A673 (cell line): ENCODE results near the gene TGM3. TPM values are rescaled to one million over a fixed set of nuclear protein-coding genes. Genes with fewer than 3 reads are reported as not detected.

Source experiments
- BruUV-seq: library from RNA; stranded (reverse); fragments of 400-500 nt; replicated peaks from 2 replicates; lab custom pipeline; 2021; lab: Mats Ljungman, UMichigan
- CTCF ChIA-PET: fragments of 300-600 bp; sonication (Branson Sonifier 250); formaldehyde crosslinking; loops from one replicate; lab custom pipeline; 2022; ENCODE audit warnings: antibody characterized with exemption; lab: Charles Lee
- POLR2A ChIA-PET: fragments of 300-600 bp; sonication (Branson Sonifier 250); formaldehyde crosslinking; loops from one replicate; lab custom pipeline; 2022; ENCODE audit warnings: antibody characterized with exemption; ENCODE audit not compliant: low non-redundant PET; lab: Charles Lee
- DNase-seq: peaks from one replicate; pipeline ENCODE4 v3.0.0-alpha.2; 2015; ENCODE audit warnings: low spot score
- H3K27ac ChIP-seq: fragments of 200-600 bp; sonication (generic); 2 replicates; pipeline ENCODE4 v1.5.1; 2016; ENCODE audit warnings: mixed run types, low read depth, mild to moderate bottlenecking, mixed read lengths, antibody characterized with exemption, low read length; ENCODE audit not compliant: poor library complexity, severe bottlenecking
- H3K27me3 ChIP-seq: fragments of 200-600 bp; sonication (generic); replicated peaks from 2 replicates; pipeline ENCODE4 v1.6.1; 2017; ENCODE audit warnings: mixed run types, low read depth, mild to moderate bottlenecking, mixed read lengths, antibody characterized with exemption, low read length; ENCODE audit not compliant: insufficient read depth, poor library complexity
- H3K36me3 ChIP-seq: fragments of 200-600 bp; sonication (generic); 2 replicates; pipeline ENCODE4 v1.6.1; 2016; ENCODE audit warnings: mixed run types, mild to moderate bottlenecking, mixed read lengths, antibody characterized with exemption, low read length; ENCODE audit not compliant: insufficient read depth, poor library complexity, severe bottlenecking
- H3K4me1 ChIP-seq: fragments of 200-600 bp; sonication (generic); 2 replicates; pipeline ENCODE4 v1.6.1; 2017; ENCODE audit warnings: mixed run types, mild to moderate bottlenecking, mixed read lengths, antibody characterized with exemption, low read length; ENCODE audit not compliant: insufficient read depth, poor library complexity, severe bottlenecking
- H3K4me3 ChIP-seq: fragments of 200-600 bp; sonication (generic); 2 replicates; pipeline ENCODE4 v1.5.1; 2016; ENCODE audit warnings: low read depth, mixed run types, mild to moderate bottlenecking, mixed read lengths, low read length; ENCODE audit not compliant: poor library complexity, severe bottlenecking
- H3K9me3 ChIP-seq: fragments of 200-600 bp; sonication (generic); 2 replicates; pipeline ENCODE4 v1.6.1; 2016; ENCODE audit warnings: mixed run types, low read depth, mild to moderate bottlenecking, mixed read lengths, antibody characterized with exemption, low read length; ENCODE audit not compliant: poor library complexity, severe bottlenecking
- CTCF ChIP-seq: fragments of 300-800, 200-600 bp; sonication (generic); conservative IDR thresholded peaks from 2 replicates; pipeline ENCODE4 v1.5.1; 2017; ENCODE audit warnings: low read depth, mild to moderate bottlenecking, antibody characterized with exemption, low read length, moderate library complexity, mixed read lengths
- EZH2 ChIP-seq: fragments of 200-600 bp; sonication (generic); IDR thresholded peaks from 2 replicates; pipeline ENCODE4 v1.6.1; 2017; ENCODE audit warnings: borderline replicate concordance, low read depth, mild to moderate bottlenecking, mixed read lengths, antibody characterized with exemption, low read length; ENCODE audit not compliant: poor library complexity, severe bottlenecking
- intact Hi-C: fragments of 100-400 bp; cut with micrococcal nuclease; formaldehyde crosslinking; loops from one replicate; pipeline ENCODE4 v1.10.0; 2022; ENCODE audit not compliant: unreplicated experiment
- total RNA-seq: library from RNA; stranded (reverse); gene quantifications from 2 replicates; pipeline ENCODE4 v1.2.3, GENCODE V29; 2021

Gene TGM3
- total RNA-seq, 1 experiment from 2014 or later: 0.11 TPM

DNA sequence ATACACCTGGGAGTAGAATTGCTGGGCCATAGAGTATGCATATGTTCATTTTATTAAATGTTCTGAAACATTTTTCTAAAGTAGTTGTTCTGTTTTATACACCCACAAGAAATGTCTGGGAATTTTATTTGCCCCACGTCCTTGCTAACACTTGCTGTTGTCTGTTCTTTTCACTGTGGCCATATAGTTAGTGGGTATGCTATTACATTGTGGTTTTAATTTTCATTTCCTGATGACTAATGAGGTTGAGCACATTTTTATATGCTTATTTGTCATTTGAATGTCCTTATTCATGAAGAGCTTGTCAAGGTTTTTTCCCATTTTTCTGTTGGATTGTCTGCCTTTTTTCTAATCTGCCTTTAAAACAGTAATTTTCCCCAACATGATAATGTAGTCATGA is 41.5 kb upstream of the TGM3 start:
- no peak for DNase-seq
- no peak overlapping the region for H3K27ac ChIP-seq
- no peaks in the 10 kb centered on the region for H3K9me3 ChIP-seq
- ChIA-PET CTCF (no interaction called here), POLR2A (no interaction called here)
- TF ChIP-seq EZH2 (no peak), CTCF (no peak)
- H3K36me3 ChIP-seq: no peaks in the 10 kb centered on the region
- peaks cover 15% of the 10 kb centered on the region for H3K27me3 ChIP-seq
- intact Hi-C loops: no loop called here
- H3K4me3 ChIP-seq: no peak overlapping the region
- no peaks in the 10 kb centered on the region for H3K4me1 ChIP-seq
- no TSS peak for BruUV-seq

DNA sequence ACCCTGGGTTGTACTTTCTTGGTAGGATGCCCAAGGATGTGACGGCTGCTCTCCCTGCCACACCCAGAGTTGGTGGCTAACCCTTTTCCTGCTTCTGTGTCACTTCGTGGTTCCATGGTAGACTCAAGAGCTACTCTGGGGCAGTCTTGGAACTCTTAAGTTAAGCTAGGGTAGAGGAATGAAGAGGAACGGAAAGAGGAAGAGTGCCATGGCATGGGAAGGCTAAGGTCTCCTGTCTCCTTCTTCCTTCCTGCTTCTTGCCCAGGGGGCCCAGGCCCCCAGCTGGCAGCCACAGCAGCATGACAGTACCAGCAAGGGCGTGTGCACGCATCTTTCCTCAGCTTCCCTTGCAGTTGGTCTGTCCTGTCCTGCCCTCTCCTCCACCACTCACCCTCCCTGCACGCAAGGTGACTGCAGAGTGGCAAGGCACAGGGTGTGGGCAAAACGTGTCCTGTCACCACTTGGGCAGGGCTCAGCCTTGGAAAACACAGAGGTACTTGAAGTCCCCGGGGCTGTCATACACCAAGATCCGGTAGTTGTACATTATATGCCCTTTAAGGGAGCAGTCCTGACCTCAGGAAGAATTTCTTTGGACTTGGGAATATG is 39.8 kb upstream of the TGM3 start:
- peaks cover 4% of the 10 kb centered on the region for H3K27me3 ChIP-seq
- intact Hi-C loops: no loop called here
- no peak for TF ChIP-seq EZH2
- no peak for TF ChIP-seq CTCF
- no peaks in the 10 kb centered on the region for H3K4me1 ChIP-seq
- H3K27ac ChIP-seq: no peak overlapping the region
- POLR2A ChIA-PET: no interaction called here
- no peak overlapping the region for H3K4me3 ChIP-seq
- no peak for DNase-seq
- CTCF ChIA-PET: no interaction called here
- H3K36me3 ChIP-seq: no peaks in the 10 kb centered on the region
- no TSS peak for BruUV-seq
- H3K9me3 ChIP-seq: no peaks in the 10 kb centered on the region

DNA sequence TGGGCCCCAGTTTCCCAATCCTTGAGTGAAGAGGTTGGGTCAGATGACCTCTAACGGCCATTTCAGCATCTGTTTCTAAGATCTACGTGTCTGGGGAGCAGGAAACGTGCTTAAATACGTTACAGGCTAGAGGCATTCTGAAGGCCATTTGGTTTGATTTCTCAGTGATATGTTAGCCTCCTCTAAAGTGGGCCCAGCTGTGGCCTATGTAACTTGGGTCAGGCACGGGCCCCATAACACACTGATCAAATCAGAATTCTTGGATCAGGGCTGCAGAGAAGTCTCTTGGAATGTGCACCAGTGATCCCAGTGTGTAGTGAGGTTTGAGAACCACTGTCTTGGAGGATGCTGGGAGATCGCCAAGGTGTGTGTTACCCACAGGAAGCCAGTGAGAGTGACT is 36.1 kb upstream of the TGM3 start:
- intact Hi-C loops: no loop called here
- ChIA-PET POLR2A (no interaction called here), CTCF (interaction anchor here (0.6 kb wide), 1 partner anchor 677 kb away, joined by 3 read pairs; no protein-coding TSS in a partner anchor)
- DNase-seq: no peak
- no TSS peak for BruUV-seq
- Histone ChIP-seq H3K36me3 (no peaks in the 10 kb centered on the region), H3K4me1 (no peaks in the 10 kb centered on the region), H3K9me3 (no peaks in the 10 kb centered on the region), H3K27ac (no peak overlapping the region), H3K4me3 (no peak overlapping the region), H3K27me3 (peaks cover 4% of the 10 kb centered on the region)
- TF ChIP-seq CTCF: no peak
- no peak for TF ChIP-seq EZH2
